ENCODE measurements around the gene ADAMTS17. TPM values are rescaled to one million over a fixed set of nuclear protein-coding genes. Genes with fewer than 3 reads are reported as not detected.

ADAMTS17 gene
- total RNA-seq, 1 donor from 2014 or later = 1.5 TPM

DNA sequence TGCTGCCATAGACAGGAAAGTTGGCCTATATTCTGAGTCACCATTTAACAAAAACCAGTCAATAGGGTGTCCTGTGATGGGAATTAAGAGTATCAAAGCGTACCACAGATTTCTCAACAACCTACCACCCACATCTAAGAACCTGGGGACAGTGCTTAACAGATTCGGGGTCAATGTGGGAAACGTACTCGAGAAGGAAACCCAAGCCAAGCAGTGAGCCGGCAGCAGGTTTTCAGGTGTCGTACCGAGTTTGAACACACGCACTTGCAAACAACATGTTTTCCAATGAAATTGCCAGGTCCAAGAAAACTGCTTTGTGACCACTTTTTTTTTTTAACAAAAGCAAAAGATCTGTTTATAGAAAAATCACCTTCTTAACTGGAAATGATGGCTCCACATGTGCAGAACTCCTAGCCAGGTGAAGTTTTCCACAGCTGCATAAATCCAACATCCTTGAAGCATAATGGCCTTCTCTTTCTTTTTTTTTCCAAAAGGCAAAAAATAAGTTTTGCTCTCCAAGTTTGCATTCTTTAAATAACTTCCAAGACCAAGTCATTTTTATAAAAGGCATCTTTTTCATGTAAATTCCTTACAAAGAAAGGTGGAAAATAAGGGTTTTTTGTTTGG lies 45.7 kb downstream of the ADAMTS17 start:
- Mint-ChIP-seq H3K4me3 (no peak overlapping the region), H3K9me3 (peaks cover 12% of the 10 kb centered on the region), H3K27me3 (ENCODE audit: insufficient read depth, low read depth) (peaks cover 2% of the 10 kb centered on the region), H3K27ac (no peak overlapping the region), H3K4me1 (no peaks in the 10 kb centered on the region), H3K36me3 (no peaks in the 10 kb centered on the region)
- H3K79me2 ChIP-seq (ENCODE audit: low read depth) = no peaks in the 10 kb centered on the region
- H3K9me3 ChIP-seq (ENCODE audit: low read depth) = no peaks in the 10 kb centered on the region
- no peak for DNase-seq (ENCODE audit: low spot score)
- no peak overlapping the region for H2AFZ ChIP-seq (replicated peaks)
- no peak overlapping the region for H3K9ac ChIP-seq
- H3K4me3 ChIP-seq = no peak overlapping the region
- no peak overlapping the region for H3K4me2 ChIP-seq
- no peaks in the 10 kb centered on the region for H3K27me3 ChIP-seq
- TF ChIP-seq EZH2 (IDR thresholded peaks at IDR 0.05) (no peak), EZH2phosphoT487 (IDR thresholded peaks at IDR 0.05) (no peak)
- TF ChIP-seq, protein P1, sequence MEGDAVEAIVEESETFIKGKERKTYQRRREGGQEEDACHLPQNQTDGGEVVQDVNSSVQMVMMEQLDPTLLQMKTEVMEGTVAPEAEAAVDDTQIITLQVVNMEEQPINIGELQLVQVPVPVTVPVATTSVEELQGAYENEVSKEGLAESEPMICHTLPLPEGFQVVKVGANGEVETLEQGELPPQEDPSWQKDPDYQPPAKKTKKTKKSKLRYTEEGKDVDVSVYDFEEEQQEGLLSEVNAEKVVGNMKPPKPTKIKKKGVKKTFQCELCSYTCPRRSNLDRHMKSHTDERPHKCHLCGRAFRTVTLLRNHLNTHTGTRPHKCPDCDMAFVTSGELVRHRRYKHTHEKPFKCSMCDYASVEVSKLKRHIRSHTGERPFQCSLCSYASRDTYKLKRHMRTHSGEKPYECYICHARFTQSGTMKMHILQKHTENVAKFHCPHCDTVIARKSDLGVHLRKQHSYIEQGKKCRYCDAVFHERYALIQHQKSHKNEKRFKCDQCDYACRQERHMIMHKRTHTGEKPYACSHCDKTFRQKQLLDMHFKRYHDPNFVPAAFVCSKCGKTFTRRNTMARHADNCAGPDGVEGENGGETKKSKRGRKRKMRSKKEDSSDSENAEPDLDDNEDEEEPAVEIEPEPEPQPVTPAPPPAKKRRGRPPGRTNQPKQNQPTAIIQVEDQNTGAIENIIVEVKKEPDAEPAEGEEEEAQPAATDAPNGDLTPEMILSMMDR (IDR thresholded peaks at IDR 0.05) = no peak
- H3K27ac ChIP-seq = no peak overlapping the region
- H3K36me3 ChIP-seq = no peaks in the 10 kb centered on the region
- no peaks in the 10 kb centered on the region for H4K20me1 ChIP-seq (ENCODE audit: low read depth)
- H3K4me1 ChIP-seq = no peaks in the 10 kb centered on the region
- no peaks in the 10 kb centered on the region for H3F3A ChIP-seq (ENCODE audit: low read depth)

DNA sequence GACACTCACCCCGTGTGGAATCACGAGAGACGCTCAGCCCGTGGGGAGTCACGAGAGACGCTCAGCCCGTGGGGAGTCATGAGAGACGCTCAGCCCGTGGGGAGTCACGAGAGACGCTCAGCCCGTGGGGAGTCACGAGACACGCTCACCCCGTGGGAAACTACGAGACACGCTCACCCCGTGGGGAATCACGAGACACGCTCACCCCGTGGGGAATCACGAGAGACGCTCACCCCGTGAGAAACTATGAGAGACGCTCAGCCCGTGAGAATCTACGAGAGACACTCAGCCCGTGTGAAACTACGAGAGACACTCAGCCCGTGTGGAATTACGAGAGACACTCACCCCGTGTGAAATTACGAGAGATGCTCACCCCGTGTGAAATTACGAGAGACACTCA lies 49.8 kb downstream of the ADAMTS17 start:
- TF ChIP-seq, protein P1 (IDR thresholded peaks at IDR 0.05) = no peak
- TF ChIP-seq EZH2 (IDR thresholded peaks at IDR 0.05) (no peak), EZH2phosphoT487 (IDR thresholded peaks at IDR 0.05) (no peak)

DNA sequence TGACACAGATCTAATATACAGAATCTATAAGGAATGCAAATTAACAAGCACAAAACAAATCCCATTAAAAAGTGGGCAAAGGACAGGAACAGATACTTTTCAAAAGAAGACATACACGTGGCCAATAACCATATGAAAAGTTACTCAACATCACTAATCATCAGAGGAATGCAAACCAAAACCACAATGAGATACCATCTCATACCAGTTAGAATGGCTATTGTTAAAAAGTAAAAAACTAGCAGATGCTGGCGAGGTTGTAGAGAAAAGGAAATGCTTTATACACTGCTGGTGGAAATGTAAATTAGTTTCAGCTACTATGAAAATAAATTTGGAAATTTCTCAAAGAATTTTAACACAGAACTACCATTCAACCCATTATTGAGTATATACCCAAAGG lies 50.7 kb downstream of the ADAMTS17 start:
- Mint-ChIP-seq H3K36me3 (no peaks in the 10 kb centered on the region), H3K9me3 (peaks cover 2% of the 10 kb centered on the region)

More for the DNA sequence above, 49.8 kb downstream of the ADAMTS17 start:
- no peak overlapping the region for H3K4me2 ChIP-seq
- H3K27me3 ChIP-seq = no peaks in the 10 kb centered on the region
- peaks cover 3% of the 10 kb centered on the region for H3K27me3 Mint-ChIP-seq (ENCODE audit: insufficient read depth, low read depth)
- no peaks in the 10 kb centered on the region for H3K4me1 ChIP-seq
- H3K4me3 Mint-ChIP-seq = no peak overlapping the region
- H3K36me3 ChIP-seq = no peaks in the 10 kb centered on the region
- H3K9me3 Mint-ChIP-seq = no peaks in the 10 kb centered on the region
- no peak overlapping the region for H3K27ac Mint-ChIP-seq
- H3K9me3 ChIP-seq (ENCODE audit: low read depth) = no peaks in the 10 kb centered on the region
- no peaks in the 10 kb centered on the region for H4K20me1 ChIP-seq (ENCODE audit: low read depth)
- H3K4me3 ChIP-seq = no peak overlapping the region
- H2AFZ ChIP-seq (replicated peaks) = no peak overlapping the region
- no peaks in the 10 kb centered on the region for H3K79me2 ChIP-seq (ENCODE audit: low read depth)
- DNase-seq (ENCODE audit: low spot score) = no peak
- no peak overlapping the region for H3K9ac ChIP-seq
- H3K36me3 Mint-ChIP-seq = no peaks in the 10 kb centered on the region
- no peaks in the 10 kb centered on the region for H3K4me1 Mint-ChIP-seq
- no peaks in the 10 kb centered on the region for H3F3A ChIP-seq (ENCODE audit: low read depth)
- H3K27ac ChIP-seq = no peak overlapping the region

More for the DNA sequence above, 50.7 kb downstream of the ADAMTS17 start:
- Histone ChIP-seq H3K27me3 (no peaks in the 10 kb centered on the region), H4K20me1 (ENCODE audit: low read depth) (no peaks in the 10 kb centered on the region), H3K4me1 (no peaks in the 10 kb centered on the region), H3K36me3 (no peaks in the 10 kb centered on the region), H3K27ac (no peak overlapping the region), H3K4me2 (no peak overlapping the region), H2AFZ (replicated peaks) (no peak overlapping the region), H3K9me3 (ENCODE audit: low read depth) (no peaks in the 10 kb centered on the region), H3K9ac (no peak overlapping the region), H3K79me2 (ENCODE audit: low read depth) (no peaks in the 10 kb centered on the region), H3K4me3 (no peak overlapping the region), H3F3A (ENCODE audit: low read depth) (no peaks in the 10 kb centered on the region)
- Mint-ChIP-seq H3K27ac (no peak overlapping the region), H3K4me1 (no peaks in the 10 kb centered on the region), H3K4me3 (no peak overlapping the region), H3K27me3 (ENCODE audit: insufficient read depth, low read depth) (peaks cover 2% of the 10 kb centered on the region)
- DNase-seq (ENCODE audit: low spot score) = no peak
- TF ChIP-seq EZH2phosphoT487 (IDR thresholded peaks at IDR 0.05) (no peak), EZH2 (IDR thresholded peaks at IDR 0.05) (no peak)
- TF ChIP-seq, protein P1 (IDR thresholded peaks at IDR 0.05) = no peak

Measured in neural progenitor cell (in vitro differentiated cells).